Gastroesophageal sphincter (tissue), 4 donors: Measurements from ENCODE around the gene MPHOSPH8. TPM values are rescaled to one million over a fixed set of nuclear protein-coding genes. Genes with fewer than 3 reads are reported as not detected.
A peak's percentile ranks its signal among the peaks of the same experiment; 100 is the strongest.

Source experiments
- ATAC-seq: fragments of 150-250 bp; one replicate; pipeline ENCODE4 v1.9.1; 2016; ENCODE audit warnings: mild to moderate bottlenecking, moderate library complexity
- H3K27ac ChIP-seq, 4 donors: fragments of 200-600 bp; sonication (generic) in 3 of 4; 1 replicate in 3 of 4; 2 replicates in 1 of 4; pipeline ENCODE4 v1.5.1; 2016 to 2019
- H3K27me3 ChIP-seq: fragments of 200-600 bp; sonication (generic); one replicate; pipeline ENCODE4 v1.5.1; 2019
- H3K36me3 ChIP-seq, 2 donors: fragments of 200-600 bp; sonication (generic); one replicate each; pipeline ENCODE4 v1.5.1; 2019; ENCODE audit warnings: control low read depth in 1 of 2
- H3K4me1 ChIP-seq, 3 donors: fragments of 200-600 bp; sonication (generic); 1 replicate in 2 of 3; 2 replicates in 1 of 3; pipeline ENCODE4 v1.5.1; 2016 to 2019; ENCODE audit warnings: control low read depth in 2 of 3
- H3K4me3 ChIP-seq, 2 donors: fragments of 200-600 bp; sonication (generic); one replicate each; pipeline ENCODE4 v1.5.1; 2019; ENCODE audit warnings: mild to moderate bottlenecking in 1 of 2, moderate library complexity in 1 of 2
- H3K9me3 ChIP-seq, 3 donors: fragments of 200-600 bp; sonication (generic); one replicate each; pipeline ENCODE4 v1.5.1; 2017 to 2019; ENCODE audit warnings: control low read depth in 2 of 3
- EP300 ChIP-seq: sonication (generic); formaldehyde crosslinking; IDR thresholded peaks from one replicate; pipeline ENCODE4 v1.6.1; 2017; ENCODE audit warnings: antibody characterized with exemption, mild to moderate bottlenecking
- POLR2A ChIP-seq, 2 donors: fragments of 450-650 bp; IDR thresholded peaks; one replicate each; pipeline ENCODE4 v1.6.1; 2017; ENCODE audit warnings: antibody characterized with exemption in 2 of 2, mild to moderate bottlenecking in 2 of 2, moderate library complexity in 1 of 2
- POLR2AphosphoS5 ChIP-seq: sonication (generic); formaldehyde crosslinking; IDR thresholded peaks from one replicate; pipeline ENCODE4 v1.6.1; 2017; ENCODE audit warnings: antibody characterized with exemption
- WGBS, 2 donors: methylation state at CpG; one replicate each; pipeline ENCODE4 v1.1.5; 2018; ENCODE audit warnings: low coverage in 1 of 2; 5-methylcytosine and 5-hydroxymethylcytosine counted together
- total RNA-seq, 4 donors: library from RNA; depleted of rRNA; stranded (reverse); fragments of >200 nt; gene quantifications; one replicate each; pipeline ENCODE4 v1.1.0, GENCODE V29; 2016
- TF ChIP-seq, protein P1 (sequence below), 4 experiments: fragments of 200-600 bp in 2 of 4; fragments of 450-650 bp in 2 of 4; sonication (generic) in 1 of 4; IDR thresholded peaks; one replicate each; pipeline ENCODE4 v1.5.1; 2017 to 2019; ENCODE audit warnings: antibody characterized with exemption in 4 of 4, mild to moderate bottlenecking in 2 of 4, moderate library complexity in 2 of 4

Gene MPHOSPH8, protein sequence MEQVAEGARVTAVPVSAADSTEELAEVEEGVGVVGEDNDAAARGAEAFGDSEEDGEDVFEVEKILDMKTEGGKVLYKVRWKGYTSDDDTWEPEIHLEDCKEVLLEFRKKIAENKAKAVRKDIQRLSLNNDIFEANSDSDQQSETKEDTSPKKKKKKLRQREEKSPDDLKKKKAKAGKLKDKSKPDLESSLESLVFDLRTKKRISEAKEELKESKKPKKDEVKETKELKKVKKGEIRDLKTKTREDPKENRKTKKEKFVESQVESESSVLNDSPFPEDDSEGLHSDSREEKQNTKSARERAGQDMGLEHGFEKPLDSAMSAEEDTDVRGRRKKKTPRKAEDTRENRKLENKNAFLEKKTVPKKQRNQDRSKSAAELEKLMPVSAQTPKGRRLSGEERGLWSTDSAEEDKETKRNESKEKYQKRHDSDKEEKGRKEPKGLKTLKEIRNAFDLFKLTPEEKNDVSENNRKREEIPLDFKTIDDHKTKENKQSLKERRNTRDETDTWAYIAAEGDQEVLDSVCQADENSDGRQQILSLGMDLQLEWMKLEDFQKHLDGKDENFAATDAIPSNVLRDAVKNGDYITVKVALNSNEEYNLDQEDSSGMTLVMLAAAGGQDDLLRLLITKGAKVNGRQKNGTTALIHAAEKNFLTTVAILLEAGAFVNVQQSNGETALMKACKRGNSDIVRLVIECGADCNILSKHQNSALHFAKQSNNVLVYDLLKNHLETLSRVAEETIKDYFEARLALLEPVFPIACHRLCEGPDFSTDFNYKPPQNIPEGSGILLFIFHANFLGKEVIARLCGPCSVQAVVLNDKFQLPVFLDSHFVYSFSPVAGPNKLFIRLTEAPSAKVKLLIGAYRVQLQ
- total RNA-seq, result 10 to 100 TPM; 36.1 to 49.8 (median 42.3) TPM

DNA sequence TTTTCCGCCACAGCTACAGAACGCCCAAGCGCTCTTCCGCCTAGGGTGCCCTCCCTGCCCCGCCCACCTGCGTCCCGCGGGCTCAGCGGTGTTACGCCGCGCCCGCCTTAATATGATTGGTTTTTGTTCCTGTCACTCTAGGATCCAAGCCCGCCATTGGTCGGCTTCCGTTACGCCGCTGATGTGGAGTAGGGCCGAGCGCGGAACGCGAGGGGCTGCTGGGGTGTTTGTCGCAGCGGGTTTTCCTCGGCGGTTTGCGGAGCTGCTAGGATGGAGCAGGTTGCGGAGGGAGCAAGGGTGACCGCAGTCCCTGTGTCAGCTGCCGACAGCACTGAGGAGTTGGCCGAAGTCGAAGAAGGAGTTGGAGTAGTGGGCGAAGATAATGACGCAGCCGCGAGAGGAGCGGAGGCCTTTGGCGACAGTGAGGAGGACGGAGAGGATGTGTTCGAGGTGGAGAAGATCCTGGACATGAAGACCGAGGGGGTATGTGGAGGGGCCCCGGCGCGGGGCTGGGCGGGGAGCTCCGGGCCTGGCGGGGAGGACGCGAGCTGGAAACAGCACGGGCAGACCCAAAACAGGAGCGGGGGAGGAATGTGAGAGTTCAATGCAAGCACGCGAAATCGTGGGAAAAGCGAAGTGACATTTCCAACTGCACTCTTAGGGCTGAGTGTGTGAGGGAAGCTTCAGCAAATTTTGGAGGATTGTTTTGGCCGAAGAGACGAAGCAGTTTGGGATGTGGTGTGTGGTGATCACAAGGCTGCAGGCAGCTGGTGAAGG, at the start of gene MPHOSPH8:
TSS of gene MPHOSPH8 (plus strand) at position 181 of the 777 bp plus-strand sequence. CDS start at position 271, 90 bp downstream.
- Histone ChIP-seq H3K36me3 (peaks cover 0 to 7% of the 10 kb centered on the region in 2 donors), H3K4me1 (peaks cover 0 to 44% (median 9%) of the 10 kb centered on the region in 3 donors), H3K9me3 (no peaks in the 10 kb centered on the region), H3K27ac (peak within 1 kb of the TSS; percentile 90 to 96 (median 93)), H3K4me3 (peak within 1 kb of the TSS; percentile 85), H3K27me3 (no peaks in the 10 kb centered on the region)
- TF ChIP-seq, protein P1, sequence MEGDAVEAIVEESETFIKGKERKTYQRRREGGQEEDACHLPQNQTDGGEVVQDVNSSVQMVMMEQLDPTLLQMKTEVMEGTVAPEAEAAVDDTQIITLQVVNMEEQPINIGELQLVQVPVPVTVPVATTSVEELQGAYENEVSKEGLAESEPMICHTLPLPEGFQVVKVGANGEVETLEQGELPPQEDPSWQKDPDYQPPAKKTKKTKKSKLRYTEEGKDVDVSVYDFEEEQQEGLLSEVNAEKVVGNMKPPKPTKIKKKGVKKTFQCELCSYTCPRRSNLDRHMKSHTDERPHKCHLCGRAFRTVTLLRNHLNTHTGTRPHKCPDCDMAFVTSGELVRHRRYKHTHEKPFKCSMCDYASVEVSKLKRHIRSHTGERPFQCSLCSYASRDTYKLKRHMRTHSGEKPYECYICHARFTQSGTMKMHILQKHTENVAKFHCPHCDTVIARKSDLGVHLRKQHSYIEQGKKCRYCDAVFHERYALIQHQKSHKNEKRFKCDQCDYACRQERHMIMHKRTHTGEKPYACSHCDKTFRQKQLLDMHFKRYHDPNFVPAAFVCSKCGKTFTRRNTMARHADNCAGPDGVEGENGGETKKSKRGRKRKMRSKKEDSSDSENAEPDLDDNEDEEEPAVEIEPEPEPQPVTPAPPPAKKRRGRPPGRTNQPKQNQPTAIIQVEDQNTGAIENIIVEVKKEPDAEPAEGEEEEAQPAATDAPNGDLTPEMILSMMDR (IDR thresholded peaks at IDR 0.05), result no peak
- TF ChIP-seq POLR2A (IDR thresholded peaks at IDR 0.05) (peak; percentile 63 to 67), POLR2AphosphoS5 (peak; percentile 88)
- 0% methylated on average over 18 to 25 of the region's 58 CpGs for WGBS, 2 donors
- peak; percentile 100 for ATAC-seq

GRCh38 chr13:19586904-19587634, 46.4 kb upstream of the MPHOSPH8 start:
- Histone ChIP-seq H3K36me3 (no peaks in the 10 kb centered on the region), H3K9me3 (no peaks in the 10 kb centered on the region), H3K4me1 (no peaks in the 10 kb centered on the region), H3K4me3 (no peak overlapping the region), H3K27ac (no peak overlapping the region), H3K27me3 (peaks cover 9% of the 10 kb centered on the region)
- WGBS, 2 donors, result 36 to 39% methylated on average over 17 of the region's 17 CpGs
- no peak for ATAC-seq
- TF ChIP-seq POLR2AphosphoS5, result no peak
- TF ChIP-seq, protein P1 (IDR thresholded peaks at IDR 0.05), result no peak
- no peak for TF ChIP-seq EP300
- TF ChIP-seq POLR2A (IDR thresholded peaks at IDR 0.05), result no peak

DNA sequence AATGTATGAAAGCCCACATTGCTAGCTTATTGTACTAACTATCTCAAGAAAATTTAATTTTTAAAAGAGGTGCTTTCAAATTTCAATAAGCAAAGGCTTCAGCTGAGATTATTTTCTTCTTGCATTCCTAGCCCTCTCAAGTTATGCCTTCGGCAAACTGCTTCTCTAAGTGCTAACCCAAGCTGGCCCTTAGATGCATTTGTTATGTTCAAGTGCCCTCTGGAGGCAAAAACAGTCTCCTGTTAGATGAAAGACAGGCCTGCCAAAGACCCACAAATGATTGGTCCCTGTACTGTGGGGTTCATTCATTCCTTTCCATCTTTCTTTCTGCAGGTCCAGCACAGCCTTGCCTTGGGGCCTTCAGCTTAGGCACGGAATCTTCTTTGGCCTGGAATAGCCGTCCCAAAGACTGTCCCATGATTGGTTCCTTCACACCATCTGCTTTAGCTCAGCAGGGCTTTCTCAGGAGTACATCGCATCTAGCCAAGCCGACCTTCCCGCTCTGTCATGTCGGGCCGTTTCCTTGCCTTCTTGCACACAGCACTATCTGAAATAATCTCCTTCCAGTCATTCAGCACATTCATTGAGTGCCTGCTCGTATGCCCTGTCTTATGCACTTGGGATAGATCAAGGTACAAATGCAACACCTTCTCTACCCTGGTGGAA, 45.7 kb upstream of the MPHOSPH8 start:
- Histone ChIP-seq H3K27ac (no peak overlapping the region), H3K4me1 (no peaks in the 10 kb centered on the region), H3K9me3 (no peaks in the 10 kb centered on the region), H3K27me3 (peaks cover 9% of the 10 kb centered on the region), H3K36me3 (no peaks in the 10 kb centered on the region), H3K4me3 (no peak overlapping the region)
- TF ChIP-seq, protein P1 (IDR thresholded peaks at IDR 0.05), result peak in 2 of 4 experiments; percentile 7 to 55
- TF ChIP-seq POLR2A (IDR thresholded peaks at IDR 0.05), result no peak
- ATAC-seq, result no peak
- WGBS, 2 donors, result 41 to 63% methylated on average over 9 of the region's 9 CpGs

- no peak for ATAC-seq
- WGBS, 2 donors, result 65% methylated on average over 2 of the region's 2 CpGs; no CpG with 5 or more reads in 1 of the 2 donors
- TF ChIP-seq POLR2A (IDR thresholded peaks at IDR 0.05) (no peak), EP300 (no peak), POLR2AphosphoS5 (no peak)
- TF ChIP-seq, protein P1 (IDR thresholded peaks at IDR 0.05), result no peak
Measured at GRCh38 chr13:19589312-19589711, 44.1 kb upstream of the MPHOSPH8 start.

More at GRCh38 chr13:19589312-19589711, 44.1 kb upstream of the MPHOSPH8 start:
- H3K36me3 ChIP-seq, result no peaks in the 10 kb centered on the region
- no peak overlapping the region for H3K27ac ChIP-seq
- no peak overlapping the region for H3K4me3 ChIP-seq
- H3K27me3 ChIP-seq, result peaks cover 9% of the 10 kb centered on the region
- no peaks in the 10 kb centered on the region for H3K9me3 ChIP-seq
- no peaks in the 10 kb centered on the region for H3K4me1 ChIP-seq
